ENCODE results near the gene PIGO. TPM values are rescaled to one million over a fixed set of nuclear protein-coding genes. Genes with fewer than 3 reads are reported as not detected.

Gene PIGO
- total RNA-seq, 2 donors from 2014 or later: 12.5 to 15.0 TPM

DNA sequence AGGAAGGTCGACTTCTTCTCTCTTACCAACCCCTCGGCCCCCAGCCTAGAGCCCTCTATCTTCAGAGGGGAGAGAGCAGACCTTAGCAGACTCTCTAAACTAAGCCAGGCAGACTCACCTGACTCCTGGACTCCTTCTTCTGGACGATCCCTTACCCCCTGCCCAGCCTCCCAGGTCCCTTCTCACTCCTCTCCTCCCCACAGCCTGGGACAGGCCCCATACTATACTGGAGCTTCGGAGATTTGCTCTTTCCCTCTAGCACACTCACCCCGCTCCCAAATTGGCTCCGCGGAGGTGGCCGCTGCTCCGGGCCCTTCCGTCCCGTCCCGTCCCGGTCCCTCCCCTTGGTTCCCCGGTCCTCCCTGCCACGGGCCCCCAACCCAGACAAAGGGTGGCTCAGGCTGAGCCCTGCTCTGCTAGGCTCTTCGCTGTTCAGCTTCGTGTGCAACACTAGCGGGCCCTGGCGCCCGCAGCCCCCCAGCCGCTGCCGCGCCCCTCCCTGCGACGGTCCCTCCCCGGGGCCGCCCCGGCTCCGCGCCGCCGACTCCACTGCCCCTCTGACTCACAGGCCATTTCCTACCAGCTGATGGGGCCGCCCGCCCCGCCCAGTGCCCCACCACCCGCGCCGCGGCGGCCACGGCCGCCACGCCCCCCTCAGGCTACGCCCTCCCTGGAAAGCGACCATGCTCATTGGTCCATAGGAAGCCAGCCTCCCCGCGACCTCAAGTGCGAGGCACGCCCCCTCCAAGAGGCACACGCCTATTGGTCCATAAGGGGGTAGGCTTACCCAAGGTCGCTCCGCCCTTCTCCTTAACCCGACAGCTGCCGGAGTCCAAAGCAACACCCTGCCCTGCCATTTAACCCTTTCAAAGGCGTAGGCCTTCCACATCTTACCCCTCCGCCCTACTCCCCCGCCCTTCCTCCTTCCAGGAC lies 14.9 kb upstream of the PIGO start:
- peak overlapping the region; percentile 40 to 62 for H3K4me3 ChIP-seq
- peak overlapping the region; percentile 40 to 83 (median 78) for H3K27ac ChIP-seq
- peak; percentile 98 to 99 (median 99) for DNase-seq
- peaks cover 0 to under 1% of the 10 kb centered on the region in 2 donors for H3K36me3 ChIP-seq (replicated peaks in 1 of 2; ENCODE audit: insufficient read depth in 1 of 2, low read depth in 2 of 2)
- H3K4me1 ChIP-seq: peaks cover 38% of the 10 kb centered on the region
- WGBS, 2 donors: 1 to 2% methylated on average over 21 to 57 of the region's 57 CpGs
- TF ChIP-seq CTCF (IDR thresholded peaks at IDR 0.05) (no peak), POLR2A (IDR thresholded peaks at IDR 0.05) (peak; percentile 50 to 57 (median 52))
- no peaks in the 10 kb centered on the region for H3K27me3 ChIP-seq
- intact Hi-C loops (cut with DNase I): no loop called here
- no peaks in the 10 kb centered on the region for H3K9me3 ChIP-seq
- peak; percentile 82 for ATAC-seq

DNA sequence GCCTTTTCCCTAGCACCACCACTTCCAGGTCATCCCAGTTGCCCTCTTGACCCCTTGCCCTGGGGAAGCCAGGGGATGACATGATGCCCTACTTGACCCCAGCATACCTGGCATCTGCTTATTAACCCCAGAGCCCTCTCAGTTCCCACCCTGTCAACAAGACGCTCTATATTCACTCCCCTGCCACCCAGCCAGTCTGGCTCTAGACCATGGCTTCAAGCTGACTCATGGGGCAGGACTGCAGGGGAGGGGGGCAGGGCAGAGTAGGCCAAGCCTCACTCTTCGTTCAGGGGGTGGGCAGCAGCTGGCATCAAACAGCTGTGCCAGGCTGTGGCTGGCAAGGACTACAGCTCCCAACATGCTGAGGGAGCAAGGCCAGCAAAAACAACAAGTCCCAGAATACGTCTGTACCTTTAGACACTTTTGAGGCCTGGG lies 14.0 kb upstream of the PIGO start:
- Histone ChIP-seq H3K9me3 (no peaks in the 10 kb centered on the region), H3K36me3 (replicated peaks in 1 of 2; ENCODE audit: insufficient read depth in 1 of 2, low read depth in 2 of 2) (peaks cover 0 to 9% of the 10 kb centered on the region in 2 donors), H3K4me1 (peaks cover 37% of the 10 kb centered on the region), H3K27ac (peak overlapping the region in 2 of 4 donors; percentile 28 to 83), H3K4me3 (no peak overlapping the region), H3K27me3 (no peaks in the 10 kb centered on the region)
- intact Hi-C loops (cut with DNase I): no loop called here
- TF ChIP-seq CTCF (IDR thresholded peaks at IDR 0.05) (no peak), POLR2A (IDR thresholded peaks at IDR 0.05) (no peak)
- ATAC-seq: no peak
- peak in 1 of 4 donors; percentile 71 for DNase-seq
- WGBS, 2 donors: 37 to 38% methylated on average over 3 of the region's 3 CpGs

GRCh38 chr9:35108946-35109575 lies 12.7 kb upstream of the PIGO start:
- H3K27me3 ChIP-seq: no peaks in the 10 kb centered on the region
- peaks cover 25% of the 10 kb centered on the region for H3K4me1 ChIP-seq
- WGBS, 2 donors: 60 to 100% methylated on average over 3 to 7 of the region's 8 CpGs

DNA sequence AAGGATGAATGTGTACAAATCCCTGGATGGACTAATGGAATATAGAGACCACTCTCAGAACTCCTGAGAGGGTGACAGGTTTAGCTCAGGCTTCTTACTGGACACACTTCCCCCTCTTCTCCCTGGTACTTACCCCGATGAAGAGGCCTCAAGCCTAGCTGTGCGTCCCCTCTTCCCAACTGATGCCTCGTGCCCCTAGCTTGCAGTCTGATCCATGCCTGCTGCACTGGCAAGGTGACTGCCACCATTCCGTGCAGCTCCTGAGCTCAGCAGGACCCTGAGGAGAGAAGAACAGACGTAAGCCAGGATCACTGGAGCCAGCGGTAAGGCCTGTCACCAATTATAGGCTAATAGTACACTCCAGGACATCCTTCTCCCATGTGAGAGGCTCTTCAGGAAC lies 12.1 kb upstream of the PIGO start:
- no peak overlapping the region for H3K27ac ChIP-seq

More at GRCh38 chr9:35108946-35109575, 12.7 kb upstream of the PIGO start:
- intact Hi-C loops (cut with DNase I): no loop called here
- no peak for TF ChIP-seq CTCF (IDR thresholded peaks at IDR 0.05)
- no peak for TF ChIP-seq POLR2A (IDR thresholded peaks at IDR 0.05)
- Histone ChIP-seq H3K4me3 (no peak overlapping the region), H3K36me3 (replicated peaks in 1 of 2; ENCODE audit: insufficient read depth in 1 of 2, low read depth in 2 of 2) (peaks cover 0 to 9% of the 10 kb centered on the region in 2 donors), H3K27ac (no peak overlapping the region), H3K9me3 (no peaks in the 10 kb centered on the region)
- ATAC-seq (no peak), DNase-seq (no peak)

More for the DNA sequence above, 12.1 kb upstream of the PIGO start:
- H3K9me3 ChIP-seq: no peaks in the 10 kb centered on the region
- H3K4me3 ChIP-seq: no peak overlapping the region
- ATAC-seq (no peak), DNase-seq (no peak)
- intact Hi-C loops (cut with DNase I): no loop called here
- H3K27me3 ChIP-seq: no peaks in the 10 kb centered on the region
- H3K36me3 ChIP-seq (replicated peaks in 1 of 2; ENCODE audit: insufficient read depth in 1 of 2, low read depth in 2 of 2): peaks cover 0 to 9% of the 10 kb centered on the region in 2 donors
- WGBS, 2 donors: 88 to 98% methylated on average over 6 of the region's 6 CpGs
- TF ChIP-seq CTCF (IDR thresholded peaks at IDR 0.05) (no peak), POLR2A (IDR thresholded peaks at IDR 0.05) (no peak)
- peaks cover 25% of the 10 kb centered on the region for H3K4me1 ChIP-seq

All from body of pancreas (tissue), 4 donors.